Measurements from ENCODE around the gene HNRNPAB. TPM values are rescaled to one million over a fixed set of nuclear protein-coding genes. Genes with fewer than 3 reads are reported as not detected.
"Not testable (repeated sequence)": the region's sequence is repeated elsewhere in the genome, so short reads cannot be mapped to it uniquely, and the experiment has no call there.

HNRNPAB gene
- total RNA-seq, 1 donor from 2014 or later: 102 TPM

DNA sequence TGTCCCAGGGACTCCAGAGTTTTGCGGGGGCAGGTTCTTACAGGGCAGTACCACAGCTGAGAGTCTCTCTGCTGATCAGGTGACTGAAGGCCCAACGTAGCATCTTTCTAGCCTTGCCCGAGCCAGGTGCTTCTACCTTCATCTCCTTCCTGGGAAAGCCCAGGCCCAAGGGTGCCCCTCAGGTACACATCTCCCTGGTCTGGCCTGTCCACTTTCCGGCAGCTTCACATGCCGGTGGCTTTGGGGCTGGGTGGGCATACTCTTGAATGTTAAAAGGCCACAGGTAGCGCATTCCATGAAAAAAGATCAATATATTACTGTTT, 33.9 kb downstream of the HNRNPAB start:
- Histone ChIP-seq H3K4me3 (no peak overlapping the region), H3K27ac (peak overlapping the region; percentile 24), H3K27me3 (ENCODE audit: low read depth) (no peaks in the 10 kb centered on the region), H3K9me3 (no peaks in the 10 kb centered on the region), H3K4me1 (peaks cover 75% of the 10 kb centered on the region), H3K36me3 (no peaks in the 10 kb centered on the region)
- DNase-seq: no peak
- ATAC-seq: no peak
- TF ChIP-seq, protein P1, sequence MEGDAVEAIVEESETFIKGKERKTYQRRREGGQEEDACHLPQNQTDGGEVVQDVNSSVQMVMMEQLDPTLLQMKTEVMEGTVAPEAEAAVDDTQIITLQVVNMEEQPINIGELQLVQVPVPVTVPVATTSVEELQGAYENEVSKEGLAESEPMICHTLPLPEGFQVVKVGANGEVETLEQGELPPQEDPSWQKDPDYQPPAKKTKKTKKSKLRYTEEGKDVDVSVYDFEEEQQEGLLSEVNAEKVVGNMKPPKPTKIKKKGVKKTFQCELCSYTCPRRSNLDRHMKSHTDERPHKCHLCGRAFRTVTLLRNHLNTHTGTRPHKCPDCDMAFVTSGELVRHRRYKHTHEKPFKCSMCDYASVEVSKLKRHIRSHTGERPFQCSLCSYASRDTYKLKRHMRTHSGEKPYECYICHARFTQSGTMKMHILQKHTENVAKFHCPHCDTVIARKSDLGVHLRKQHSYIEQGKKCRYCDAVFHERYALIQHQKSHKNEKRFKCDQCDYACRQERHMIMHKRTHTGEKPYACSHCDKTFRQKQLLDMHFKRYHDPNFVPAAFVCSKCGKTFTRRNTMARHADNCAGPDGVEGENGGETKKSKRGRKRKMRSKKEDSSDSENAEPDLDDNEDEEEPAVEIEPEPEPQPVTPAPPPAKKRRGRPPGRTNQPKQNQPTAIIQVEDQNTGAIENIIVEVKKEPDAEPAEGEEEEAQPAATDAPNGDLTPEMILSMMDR (IDR thresholded peaks at IDR 0.05): no peak
- intact Hi-C loops (cut with DNase I): no loop called here

DNA sequence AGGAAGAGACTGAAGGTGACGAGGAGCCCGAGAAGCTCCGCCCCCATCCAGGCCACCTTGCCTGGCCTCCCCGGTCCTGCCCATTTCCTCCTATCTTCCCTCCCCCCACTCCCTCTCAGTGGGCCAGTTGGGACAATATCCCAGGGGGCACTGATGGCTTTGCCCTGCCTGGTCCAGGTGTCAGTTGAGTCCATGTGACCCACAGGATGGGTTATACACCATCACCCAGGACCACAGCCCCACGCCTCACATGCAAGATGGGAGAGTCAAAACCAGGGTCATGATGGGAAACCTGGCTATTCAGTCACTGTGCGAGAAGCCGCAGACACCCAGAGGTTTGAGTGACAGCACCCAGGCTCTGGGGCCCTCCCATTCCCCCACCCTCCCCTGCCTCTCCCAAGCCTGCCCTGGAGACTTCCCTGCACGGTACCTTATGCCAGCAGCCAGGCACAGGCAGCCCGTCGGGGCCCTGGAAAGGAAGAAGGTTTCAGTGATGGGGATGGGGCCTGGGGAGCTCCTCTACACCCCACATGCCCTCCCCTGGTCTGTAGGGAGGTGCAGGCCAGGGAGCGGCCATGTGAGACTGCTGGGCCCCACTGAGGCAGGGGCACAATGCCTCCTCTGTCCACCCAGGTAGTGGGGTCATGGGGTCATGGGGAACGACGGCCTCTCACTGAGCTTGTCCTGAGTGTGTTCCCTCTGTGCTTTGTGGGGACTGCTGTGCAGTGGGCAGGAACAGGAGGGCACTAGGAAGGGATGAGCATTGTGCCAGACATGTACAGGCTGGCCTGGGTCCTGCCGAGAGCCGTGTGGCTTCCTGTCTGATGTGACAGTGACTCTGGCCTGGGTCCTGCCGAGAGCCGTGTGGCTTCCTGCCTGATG, 34.6 kb downstream of the HNRNPAB start:
- peak overlapping the region; percentile 78 for H3K27ac ChIP-seq
- no peaks in the 10 kb centered on the region for H3K27me3 ChIP-seq (ENCODE audit: low read depth)
- H3K4me3 ChIP-seq: no peak overlapping the region
- no peaks in the 10 kb centered on the region for H3K9me3 ChIP-seq
- DNase-seq (peak; percentile 45), ATAC-seq (no peak)
- no peaks in the 10 kb centered on the region for H3K36me3 ChIP-seq
- intact Hi-C loops (cut with DNase I): no loop called here
- TF ChIP-seq, protein P1 (IDR thresholded peaks at IDR 0.05): no peak
- peaks cover 75% of the 10 kb centered on the region for H3K4me1 ChIP-seq

DNA sequence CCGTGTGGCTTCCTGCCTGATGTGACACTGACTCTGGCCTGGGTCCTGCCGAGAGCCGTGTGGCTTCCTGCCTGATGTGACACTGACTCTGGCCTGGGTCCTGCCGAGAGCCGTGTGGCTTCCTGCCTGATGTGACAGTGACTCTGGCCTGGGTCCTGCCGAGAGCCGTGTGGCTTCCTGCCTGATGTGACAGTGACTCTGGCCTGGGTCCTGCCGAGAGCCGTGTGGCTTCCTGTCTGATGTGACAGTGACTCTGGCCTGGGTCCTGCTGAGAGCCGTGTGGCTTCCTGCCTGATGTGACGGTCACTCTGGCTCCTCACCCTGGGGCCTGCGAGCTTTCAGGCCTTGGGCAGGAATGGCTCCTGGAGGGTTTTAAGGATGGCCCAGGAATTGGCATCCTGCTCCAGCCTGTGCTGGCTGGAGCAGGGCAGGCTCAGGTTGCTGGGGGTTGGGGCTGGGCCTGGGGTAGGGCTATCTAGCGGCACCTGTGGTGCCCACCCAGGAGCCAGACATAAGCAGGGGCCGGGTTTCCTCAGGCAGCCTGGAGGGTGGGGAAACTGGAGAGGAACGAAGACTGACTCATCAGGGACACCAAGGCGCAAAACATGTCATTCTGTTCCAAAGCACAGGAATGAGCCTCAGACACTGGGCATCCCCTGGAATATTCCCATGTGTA, 35.4 kb downstream of the HNRNPAB start:
- peak; percentile 47 for DNase-seq
- intact Hi-C loops (cut with DNase I); ATAC-seq; H3K9me3 ChIP-seq; H3K27me3 ChIP-seq (ENCODE audit: low read depth); H3K4me3 ChIP-seq; H3K36me3 ChIP-seq: not testable (repeated sequence)
- Histone ChIP-seq H3K27ac (peak overlapping the region; percentile 71), H3K4me1 (peaks cover 68% of the 10 kb centered on the region)

DNA sequence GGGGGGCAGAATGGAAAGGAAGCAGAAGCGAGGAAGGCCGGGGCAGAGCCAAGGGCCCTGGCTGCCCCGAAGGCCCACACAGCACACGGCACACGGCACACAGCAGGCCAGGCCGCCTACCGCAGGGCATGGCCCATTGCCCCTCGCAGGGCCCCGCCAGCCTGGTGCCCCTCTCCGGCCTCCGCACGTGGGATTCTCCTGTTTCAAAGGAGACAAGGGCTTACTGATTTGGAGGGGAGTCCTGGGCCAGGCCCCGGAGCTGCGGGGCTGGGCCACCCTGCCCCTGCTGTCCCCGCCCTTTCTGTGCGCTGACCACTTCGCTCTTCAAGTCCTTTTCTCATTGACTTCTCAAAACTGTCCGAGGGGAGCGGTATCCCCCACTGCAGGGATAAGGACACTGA, 36.0 kb downstream of the HNRNPAB start:
- intact Hi-C loops (cut with DNase I): no loop called here
- H3K4me1 ChIP-seq: peaks cover 62% of the 10 kb centered on the region
- no peak for ATAC-seq

DNA sequence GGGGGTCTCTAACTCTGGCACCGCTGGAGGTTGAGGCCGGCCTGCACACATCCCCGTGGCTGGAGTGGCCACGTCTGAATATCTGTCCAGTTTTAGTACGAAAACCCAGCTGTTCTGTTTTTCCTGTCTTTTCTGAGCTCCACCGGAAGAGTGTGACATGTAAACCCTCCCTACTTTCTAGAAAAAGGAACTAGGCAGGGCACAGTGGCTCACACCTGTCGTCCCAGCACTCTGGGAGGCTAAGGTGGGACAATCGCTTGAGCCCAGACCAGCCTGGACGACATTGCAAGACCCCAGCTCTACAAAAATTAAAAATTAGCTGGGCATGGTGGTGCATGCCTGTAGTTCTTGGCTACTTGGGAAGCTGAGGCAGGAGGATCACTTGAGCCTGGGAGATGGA, 36.4 kb downstream of the HNRNPAB start:
- intact Hi-C loops (cut with DNase I): no loop called here
- ATAC-seq (no peak), DNase-seq (peak; percentile 22)
- no peak overlapping the region for H3K4me3 ChIP-seq
- no peaks in the 10 kb centered on the region for H3K9me3 ChIP-seq
- H3K27ac ChIP-seq: peak overlapping the region; percentile 71
- peaks cover 58% of the 10 kb centered on the region for H3K4me1 ChIP-seq
- no peaks in the 10 kb centered on the region for H3K36me3 ChIP-seq
- TF ChIP-seq, protein P1 (IDR thresholded peaks at IDR 0.05): no peak
- H3K27me3 ChIP-seq (ENCODE audit: low read depth): no peaks in the 10 kb centered on the region

More for the DNA sequence above, 36.0 kb downstream of the HNRNPAB start:
- H3K27ac ChIP-seq: peak overlapping the region; percentile 71
- H3K36me3 ChIP-seq: no peaks in the 10 kb centered on the region
- H3K9me3 ChIP-seq: no peaks in the 10 kb centered on the region
- no peak overlapping the region for H3K4me3 ChIP-seq
- peak; percentile 38 for DNase-seq
- no peaks in the 10 kb centered on the region for H3K27me3 ChIP-seq (ENCODE audit: low read depth)
- TF ChIP-seq, protein P1 (IDR thresholded peaks at IDR 0.05): no peak

DNA sequence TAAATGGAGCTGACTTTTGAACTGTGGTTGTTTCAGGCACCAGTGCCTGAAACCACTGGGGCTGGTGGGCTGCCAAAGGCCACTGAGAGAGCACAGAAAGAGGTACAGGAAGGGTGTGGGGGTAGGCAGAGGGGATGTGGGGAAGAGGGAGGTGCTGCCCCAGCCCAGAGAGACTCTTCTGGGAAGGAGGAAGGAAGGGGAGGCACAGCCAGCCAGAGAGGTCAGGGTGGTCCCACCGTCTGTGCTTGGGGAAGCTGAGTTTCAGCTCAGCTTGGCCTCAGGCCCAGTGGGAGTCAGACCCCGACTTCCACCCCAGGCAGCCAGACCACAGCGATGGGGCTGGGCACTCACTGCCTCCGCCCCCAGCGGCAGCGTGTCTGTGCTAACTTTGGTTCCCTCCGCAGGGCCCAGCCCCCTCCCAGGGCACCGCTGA, 36.9 kb downstream of the HNRNPAB start:
- peaks cover 53% of the 10 kb centered on the region for H3K4me1 ChIP-seq
- no peaks in the 10 kb centered on the region for H3K36me3 ChIP-seq
- DNase-seq (peak; percentile 68), ATAC-seq (peak in 1 of 2 donors; percentile 40)
- no peak overlapping the region for H3K4me3 ChIP-seq
- TF ChIP-seq, protein P1 (IDR thresholded peaks at IDR 0.05): no peak
- H3K27me3 ChIP-seq (ENCODE audit: low read depth): no peaks in the 10 kb centered on the region
- H3K27ac ChIP-seq: peak overlapping the region; percentile 71
- intact Hi-C loops (cut with DNase I): no loop called here
- H3K9me3 ChIP-seq: no peaks in the 10 kb centered on the region

Data from lower lobe of right lung (tissue), 2 donors.